Suprapubic skin (tissue), 4 donors: ENCODE data around the gene DCAF8L2. TPM values are rescaled to one million over a fixed set of nuclear protein-coding genes. Genes with fewer than 3 reads are reported as not detected.
"Not testable (repeated sequence)": the region's sequence is repeated elsewhere in the genome, so short reads cannot be mapped to it uniquely, and the experiment has no call there.

Experiments used
- DNase-seq, 2 donors: peaks; one replicate each; pipeline ENCODE4 v3.0.0-alpha.2; 2019; ENCODE audit warnings: low spot score in 2 of 2
- H3K27ac ChIP-seq: fragments of 200-600 bp; sonication (generic); one replicate; pipeline ENCODE4 v1.5.1; 2019
- H3K27me3 ChIP-seq: fragments of 200-600 bp; sonication (generic); one replicate; pipeline ENCODE4 v1.5.1; 2019
- H3K36me3 ChIP-seq: fragments of 200-600 bp; sonication (generic); one replicate; pipeline ENCODE4 v1.5.1; 2019
- H3K4me1 ChIP-seq: fragments of 200-600 bp; sonication (generic); one replicate; pipeline ENCODE4 v1.5.1; 2019
- H3K4me3 ChIP-seq: fragments of 200-600 bp; sonication (generic); one replicate; pipeline ENCODE4 v1.5.1; 2019; ENCODE audit warnings: mild to moderate bottlenecking
- H3K9me3 ChIP-seq: fragments of 200-600 bp; sonication (generic); one replicate; pipeline ENCODE4 v1.5.1; 2019
- EP300 ChIP-seq: sonication (generic); formaldehyde crosslinking; IDR thresholded peaks from one replicate; pipeline ENCODE4 v1.6.1; 2017; ENCODE audit warnings: antibody characterized with exemption
- POLR2A ChIP-seq, 2 donors: fragments of 450-650 bp; IDR thresholded peaks; one replicate each; pipeline ENCODE4 v1.6.1; 2017; ENCODE audit warnings: antibody characterized with exemption in 2 of 2, mild to moderate bottlenecking in 2 of 2, moderate library complexity in 2 of 2
- POLR2AphosphoS5 ChIP-seq, 3 donors: sonication (generic); formaldehyde crosslinking; IDR thresholded peaks; one replicate each; pipeline ENCODE4 v1.6.1; 2017; ENCODE audit warnings: antibody characterized with exemption in 3 of 3
- WGBS: methylation state at CpG from one replicate; pipeline ENCODE4 v1.1.5; 2018; 5-methylcytosine and 5-hydroxymethylcytosine counted together
- total RNA-seq, 4 donors: library from RNA; depleted of rRNA; stranded (reverse); fragments of >200 nt; gene quantifications; one replicate each; pipeline ENCODE4 v1.1.0, GENCODE V29; 2016
- TF ChIP-seq, protein P1 (sequence below), 2 donors: fragments of 200-600 bp in 1 of 2; fragments of 450-650 bp in 1 of 2; sonication (generic) in 1 of 2; IDR thresholded peaks; one replicate each; pipeline ENCODE4 v1.5.1; 2016 to 2019; ENCODE audit warnings: antibody characterized with exemption in 2 of 2, mild to moderate bottlenecking in 1 of 2, moderate library complexity in 1 of 2

DCAF8L2 gene
- total RNA-seq, 4 donors from 2014 or later = not detected

DNA sequence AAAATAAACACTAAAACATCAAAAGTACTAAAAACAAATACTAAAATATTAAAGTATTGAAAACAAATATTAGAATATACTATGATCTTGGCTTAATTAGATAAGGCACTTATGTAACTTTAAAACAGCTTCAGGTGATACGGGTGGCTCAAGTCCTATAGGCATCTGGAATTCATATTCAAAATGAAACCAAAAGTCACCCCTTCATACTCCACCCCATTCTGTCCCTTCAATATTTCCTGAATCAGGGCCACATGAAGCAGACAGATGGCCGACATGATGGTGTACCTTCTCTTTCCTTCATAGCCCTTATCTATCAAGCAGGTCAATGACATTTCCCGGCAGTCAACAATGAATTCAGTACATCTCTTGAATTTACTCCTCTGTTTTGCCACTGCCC is 145.8 kb downstream of the DCAF8L2 start:
- 83% methylated on average over 3 of the region's 3 CpGs for WGBS
- TF ChIP-seq POLR2AphosphoS5 (IDR thresholded peaks at IDR 0.05) = no peak
- Histone ChIP-seq H3K27me3 (no peaks in the 10 kb centered on the region), H3K36me3 (no peaks in the 10 kb centered on the region), H3K9me3 (no peaks in the 10 kb centered on the region), H3K4me3 (no peak overlapping the region), H3K4me1 (no peaks in the 10 kb centered on the region), H3K27ac (no peak overlapping the region)
- DNase-seq = no peak

DNA sequence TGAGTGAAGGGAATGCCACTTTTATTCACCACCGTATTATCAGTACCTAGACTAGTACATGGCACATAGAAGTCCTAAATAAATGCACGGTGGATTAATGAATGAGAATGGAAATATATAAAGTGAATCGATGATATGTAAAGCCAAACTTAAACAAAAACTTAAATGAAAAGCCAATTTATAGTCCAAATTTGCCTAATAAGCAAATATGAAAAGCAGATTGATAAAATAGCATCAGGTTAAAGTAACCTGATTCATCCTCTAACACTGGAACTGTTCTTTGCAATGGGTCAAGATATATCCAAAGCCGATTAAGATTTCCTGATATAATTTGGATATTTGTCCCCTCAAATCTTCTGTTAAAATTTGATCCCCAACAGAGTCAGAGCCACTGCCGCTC is 150.8 kb downstream of the DCAF8L2 start:
- no peaks in the 10 kb centered on the region for H3K36me3 ChIP-seq
- DNase-seq = no peak
- no peak overlapping the region for H3K27ac ChIP-seq
- TF ChIP-seq POLR2AphosphoS5 (IDR thresholded peaks at IDR 0.05) (no peak), EP300 (no peak), POLR2A (IDR thresholded peaks at IDR 0.05) (no peak)
- TF ChIP-seq, protein P1, sequence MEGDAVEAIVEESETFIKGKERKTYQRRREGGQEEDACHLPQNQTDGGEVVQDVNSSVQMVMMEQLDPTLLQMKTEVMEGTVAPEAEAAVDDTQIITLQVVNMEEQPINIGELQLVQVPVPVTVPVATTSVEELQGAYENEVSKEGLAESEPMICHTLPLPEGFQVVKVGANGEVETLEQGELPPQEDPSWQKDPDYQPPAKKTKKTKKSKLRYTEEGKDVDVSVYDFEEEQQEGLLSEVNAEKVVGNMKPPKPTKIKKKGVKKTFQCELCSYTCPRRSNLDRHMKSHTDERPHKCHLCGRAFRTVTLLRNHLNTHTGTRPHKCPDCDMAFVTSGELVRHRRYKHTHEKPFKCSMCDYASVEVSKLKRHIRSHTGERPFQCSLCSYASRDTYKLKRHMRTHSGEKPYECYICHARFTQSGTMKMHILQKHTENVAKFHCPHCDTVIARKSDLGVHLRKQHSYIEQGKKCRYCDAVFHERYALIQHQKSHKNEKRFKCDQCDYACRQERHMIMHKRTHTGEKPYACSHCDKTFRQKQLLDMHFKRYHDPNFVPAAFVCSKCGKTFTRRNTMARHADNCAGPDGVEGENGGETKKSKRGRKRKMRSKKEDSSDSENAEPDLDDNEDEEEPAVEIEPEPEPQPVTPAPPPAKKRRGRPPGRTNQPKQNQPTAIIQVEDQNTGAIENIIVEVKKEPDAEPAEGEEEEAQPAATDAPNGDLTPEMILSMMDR (IDR thresholded peaks at IDR 0.05) = no peak
- no peak overlapping the region for H3K4me3 ChIP-seq
- H3K4me1 ChIP-seq = no peaks in the 10 kb centered on the region
- WGBS = 89% methylated on average over 5 of the region's 5 CpGs
- H3K9me3 ChIP-seq = no peaks in the 10 kb centered on the region
- H3K27me3 ChIP-seq = no peaks in the 10 kb centered on the region

DNA sequence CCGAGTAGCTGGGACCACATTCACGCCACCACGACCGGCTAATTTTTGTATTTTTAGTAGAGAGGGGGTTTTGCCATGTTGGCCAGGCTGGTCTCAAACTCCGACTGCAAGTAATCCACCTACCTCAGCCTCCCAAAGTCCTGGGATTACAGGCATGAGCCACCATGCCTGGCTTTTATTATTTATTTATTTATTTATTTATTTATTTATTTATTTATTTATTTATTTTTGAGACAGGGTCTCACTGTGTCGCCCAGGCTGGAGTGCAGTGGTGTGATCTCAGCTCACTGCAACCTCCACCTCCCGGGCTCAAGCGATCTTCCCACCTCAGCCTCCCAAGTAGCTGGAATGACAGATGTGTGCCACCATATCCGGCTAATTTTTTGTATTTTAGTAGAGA is 153.4 kb downstream of the DCAF8L2 start:
- not testable (repeated sequence) for H3K27ac ChIP-seq, DNase-seq, H3K36me3 ChIP-seq, H3K4me1 ChIP-seq, H3K9me3 ChIP-seq, H3K27me3 ChIP-seq, H3K4me3 ChIP-seq
- 90% methylated on average over 9 of the region's 9 CpGs for WGBS

DNA sequence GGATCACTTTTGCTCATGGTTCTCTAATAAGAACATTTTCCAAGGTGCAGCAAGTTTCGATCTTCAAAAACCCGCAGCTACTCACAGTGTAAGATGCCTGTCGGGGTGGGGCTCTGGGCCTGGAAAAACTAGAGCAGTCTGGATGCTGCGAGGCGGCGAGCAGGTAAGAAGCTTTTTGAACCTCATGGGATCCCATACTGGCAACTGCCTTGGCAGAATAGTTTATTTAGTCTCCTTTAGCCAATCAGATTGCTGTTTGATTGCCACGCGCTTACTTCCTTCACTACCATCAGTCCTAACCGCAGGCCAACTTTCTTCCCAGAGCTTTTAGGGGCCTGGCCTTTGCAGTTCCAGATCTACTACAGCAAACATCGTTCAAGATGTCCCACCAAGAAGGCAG is 156.4 kb downstream of the DCAF8L2 start:
- TF ChIP-seq POLR2AphosphoS5 (IDR thresholded peaks at IDR 0.05) (no peak), EP300 (no peak), POLR2A (IDR thresholded peaks at IDR 0.05) (no peak)
- TF ChIP-seq, protein P1 (IDR thresholded peaks at IDR 0.05) = no peak
- Histone ChIP-seq H3K9me3 (no peaks in the 10 kb centered on the region), H3K36me3 (no peaks in the 10 kb centered on the region), H3K27ac (no peak overlapping the region), H3K4me1 (no peaks in the 10 kb centered on the region), H3K4me3 (no peak overlapping the region), H3K27me3 (no peaks in the 10 kb centered on the region)
- no peak for DNase-seq
- 90% methylated on average over 10 of the region's 10 CpGs for WGBS

DNA sequence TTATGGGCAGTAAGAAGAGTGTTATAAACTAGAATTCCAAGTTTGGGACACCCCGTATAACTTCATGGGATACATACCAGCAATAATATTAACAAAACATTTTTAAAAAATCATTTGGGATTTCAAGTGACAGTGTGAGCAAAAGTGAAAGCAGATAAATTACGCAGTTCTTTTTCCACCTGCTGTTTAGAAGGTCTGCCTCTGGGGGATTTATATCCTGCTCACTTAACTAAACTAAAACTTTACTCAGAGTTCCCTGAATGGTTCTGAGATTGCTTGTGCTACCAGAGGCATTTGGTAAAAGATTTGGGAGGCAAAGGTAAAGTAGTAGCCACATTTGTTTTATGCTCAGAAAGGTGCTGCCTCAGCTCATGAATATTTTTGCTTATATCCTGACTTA is 160.2 kb downstream of the DCAF8L2 start:
- 79% methylated on average over 2 of the region's 2 CpGs for WGBS
- H3K4me3 ChIP-seq, H3K9me3 ChIP-seq, H3K27ac ChIP-seq, DNase-seq, H3K4me1 ChIP-seq, H3K36me3 ChIP-seq, H3K27me3 ChIP-seq: not testable (repeated sequence)

DNA sequence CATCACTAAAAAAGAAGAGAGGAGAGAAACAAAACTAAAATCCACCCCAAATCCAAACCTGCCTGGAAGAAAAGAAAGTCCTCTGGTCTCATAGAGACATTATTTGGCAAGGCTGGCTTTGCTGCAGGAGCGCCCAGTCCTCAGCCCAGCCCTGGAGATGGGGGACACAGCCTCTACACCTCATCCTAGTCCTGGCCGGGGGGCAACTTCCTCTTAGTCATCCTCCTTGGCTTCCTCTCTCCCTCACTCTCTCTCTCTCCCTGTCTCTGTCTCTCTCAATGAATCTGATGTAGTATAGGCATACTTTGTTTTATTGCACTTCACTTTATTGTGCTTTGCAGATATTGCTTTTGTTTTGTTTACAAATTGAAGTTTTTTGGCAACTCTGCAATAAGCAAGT is 161.8 kb downstream of the DCAF8L2 start:
- H3K9me3 ChIP-seq = no peaks in the 10 kb centered on the region
- H3K4me1 ChIP-seq = no peaks in the 10 kb centered on the region
- H3K4me3 ChIP-seq = no peak overlapping the region
- TF ChIP-seq POLR2AphosphoS5 (IDR thresholded peaks at IDR 0.05) (no peak), POLR2A (IDR thresholded peaks at IDR 0.05) (no peak), EP300 (no peak)
- TF ChIP-seq, protein P1 (IDR thresholded peaks at IDR 0.05) = no peak
- no peaks in the 10 kb centered on the region for H3K27me3 ChIP-seq
- no peak for DNase-seq
- 40% methylated on average over 2 of the region's 2 CpGs for WGBS
- H3K36me3 ChIP-seq = no peaks in the 10 kb centered on the region
- no peak overlapping the region for H3K27ac ChIP-seq

DNA sequence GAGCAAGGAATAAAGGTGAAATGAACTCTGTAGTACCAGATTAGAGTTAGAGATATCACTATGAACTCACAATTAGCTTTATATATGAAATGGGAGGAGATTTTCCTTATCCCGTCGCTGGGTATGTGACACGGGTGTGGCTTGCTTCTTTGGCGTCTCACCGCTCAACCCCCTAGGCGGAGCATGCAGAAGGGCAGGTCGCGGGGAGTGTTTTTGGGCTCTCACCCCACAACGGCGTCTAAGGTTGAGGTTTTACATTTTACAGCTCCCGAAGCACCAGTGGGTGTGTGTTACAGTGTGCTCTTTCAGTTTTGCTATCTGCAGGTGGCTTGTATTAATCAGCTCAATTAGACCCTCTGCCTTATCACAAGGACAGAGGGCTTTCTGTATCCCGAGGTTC is 175.6 kb downstream of the DCAF8L2 start:
- 68% methylated on average over 12 of the region's 12 CpGs for WGBS
- no peaks in the 10 kb centered on the region for H3K9me3 ChIP-seq

More for the DNA sequence above, 175.6 kb downstream of the DCAF8L2 start:
- no peaks in the 10 kb centered on the region for H3K27me3 ChIP-seq
- no peak overlapping the region for H3K27ac ChIP-seq
- no peaks in the 10 kb centered on the region for H3K36me3 ChIP-seq
- TF ChIP-seq POLR2A (IDR thresholded peaks at IDR 0.05) (no peak), POLR2AphosphoS5 (IDR thresholded peaks at IDR 0.05) (no peak), EP300 (no peak)
- TF ChIP-seq, protein P1 (IDR thresholded peaks at IDR 0.05) = no peak
- DNase-seq = no peak
- H3K4me3 ChIP-seq = no peak overlapping the region
- H3K4me1 ChIP-seq = no peaks in the 10 kb centered on the region
